OCI-LY1 (cell line): Measurements from ENCODE around the gene DHRS3.
A peak's percentile ranks its signal among the peaks of the same experiment; 100 is the strongest.

Experiments used
- H2AFZ ChIP-seq: fragments of 200-600 bp; sonication (generic), shearing (Covaris generic); 2 replicates; pipeline ENCODE4 v1.6.0; 2014; ENCODE audit warnings: antibody characterized with exemption, mild to moderate bottlenecking, low read length
- H3F3A ChIP-seq: fragments of 200-600 bp; sonication (generic), shearing (Covaris generic); 2 replicates; pipeline ENCODE4 v1.6.0; 2014; ENCODE audit warnings: mild to moderate bottlenecking, antibody characterized with exemption, low read length, moderate library complexity; ENCODE audit not compliant: insufficient read depth
- H3K27ac ChIP-seq: fragments of 200-600 bp; sonication (generic); 2 replicates; pipeline ENCODE4 v1.5.1; 2014; ENCODE audit warnings: low read length, mixed run types, mild to moderate bottlenecking, low read depth; ENCODE audit not compliant: poor library complexity, severe bottlenecking
- H3K27me3 ChIP-seq: fragments of 200-600 bp; sonication (generic); 2 replicates; pipeline ENCODE4 v1.6.0; 2014; ENCODE audit warnings: antibody characterized with exemption, mild to moderate bottlenecking, low read length, moderate library complexity; ENCODE audit not compliant: insufficient read depth
- H3K36me3 ChIP-seq: fragments of 200-600 bp; sonication (generic); 2 replicates; pipeline ENCODE4 v1.6.1; 2014; ENCODE audit warnings: mild to moderate bottlenecking, antibody characterized with exemption, low read length, moderate library complexity, mixed read lengths; ENCODE audit not compliant: insufficient read depth
- H3K4me1 ChIP-seq: fragments of 200-600 bp; sonication (generic); 2 replicates; pipeline ENCODE4 v1.5.1; 2014; ENCODE audit warnings: mild to moderate bottlenecking, low read length, moderate library complexity; ENCODE audit not compliant: insufficient read depth, severe bottlenecking
- H3K4me2 ChIP-seq: fragments of 200-600 bp; sonication (generic), shearing (Covaris generic); 2 replicates; pipeline ENCODE4 v1.6.1; 2014; ENCODE audit warnings: low read length
- H3K4me3 ChIP-seq: fragments of 200-600 bp; sonication (generic); 2 replicates; pipeline ENCODE4 v1.5.1; 2014; ENCODE audit warnings: low read length, low read depth, mild to moderate bottlenecking, mixed read lengths; ENCODE audit not compliant: poor library complexity, severe bottlenecking
- H3K79me2 ChIP-seq: fragments of 200-600 bp; shearing (Covaris generic); 2 replicates; pipeline ENCODE4 v1.6.1; 2016; ENCODE audit warnings: mixed run types, low read length, mixed read lengths; ENCODE audit not compliant: insufficient read depth
- H3K9ac ChIP-seq: fragments of 200-600 bp; sonication (generic), shearing (Covaris generic); 2 replicates; pipeline ENCODE4 v1.6.1; 2014; ENCODE audit warnings: mild to moderate bottlenecking, low read length, mixed read lengths
- H3K9me2 ChIP-seq: fragments of 200-600 bp; sonication (generic), shearing (Covaris generic); 2 replicates; pipeline ENCODE4 v1.6.1; 2014; ENCODE audit warnings: low read depth, mild to moderate bottlenecking, low read length, mixed read lengths
- H3K9me3 ChIP-seq: fragments of 200-600 bp; shearing (Covaris generic); 2 replicates; pipeline ENCODE4 v1.6.1; 2014; ENCODE audit warnings: low read length, mixed read lengths
- H4K20me1 ChIP-seq: fragments of 200-600 bp; sonication (generic), shearing (Covaris generic); 2 replicates; pipeline ENCODE4 v1.6.0; 2016; ENCODE audit warnings: mild to moderate bottlenecking, low read length; ENCODE audit not compliant: insufficient read depth
- EZH2 ChIP-seq: fragments of 200-600 bp; sonication (generic), shearing (Covaris generic); IDR thresholded peaks from 2 replicates; pipeline ENCODE4 v1.8.0; 2017; ENCODE audit warnings: borderline replicate concordance, mixed run types, mild to moderate bottlenecking, antibody characterized with exemption, low read length, moderate library complexity, mixed read lengths
- TF ChIP-seq, protein P1 (sequence below): fragments of 200-600 bp; sonication (generic), shearing (Covaris generic); IDR thresholded peaks from 2 replicates; pipeline ENCODE4 v1.5.1; 2017; ENCODE audit warnings: mild to moderate bottlenecking, antibody characterized with exemption, low read length, moderate library complexity, mixed read lengths

The DHRS3 gene

GRCh38 chr1:12601700-12602658 lies 16.0 kb downstream of the DHRS3 start:
- Histone ChIP-seq H3K9ac (no peak overlapping the region), H3K9me3 (no peaks in the 10 kb centered on the region), H3K4me1 (no peaks in the 10 kb centered on the region), H3F3A (no peaks in the 10 kb centered on the region), H3K4me3 (no peak overlapping the region), H3K4me2 (no peak overlapping the region), H4K20me1 (no peaks in the 10 kb centered on the region), H3K27me3 (0 out of 2 replicates have a peak, but pooled peaks cover 4% of the 10 kb centered on the region), H3K79me2 (no peaks in the 10 kb centered on the region), H2AFZ (no peak overlapping the region), H3K27ac (no peak overlapping the region), H3K36me3 (no peaks in the 10 kb centered on the region), H3K9me2 (no peaks in the 10 kb centered on the region)
- TF ChIP-seq EZH2, result no peak
- TF ChIP-seq, protein P1, sequence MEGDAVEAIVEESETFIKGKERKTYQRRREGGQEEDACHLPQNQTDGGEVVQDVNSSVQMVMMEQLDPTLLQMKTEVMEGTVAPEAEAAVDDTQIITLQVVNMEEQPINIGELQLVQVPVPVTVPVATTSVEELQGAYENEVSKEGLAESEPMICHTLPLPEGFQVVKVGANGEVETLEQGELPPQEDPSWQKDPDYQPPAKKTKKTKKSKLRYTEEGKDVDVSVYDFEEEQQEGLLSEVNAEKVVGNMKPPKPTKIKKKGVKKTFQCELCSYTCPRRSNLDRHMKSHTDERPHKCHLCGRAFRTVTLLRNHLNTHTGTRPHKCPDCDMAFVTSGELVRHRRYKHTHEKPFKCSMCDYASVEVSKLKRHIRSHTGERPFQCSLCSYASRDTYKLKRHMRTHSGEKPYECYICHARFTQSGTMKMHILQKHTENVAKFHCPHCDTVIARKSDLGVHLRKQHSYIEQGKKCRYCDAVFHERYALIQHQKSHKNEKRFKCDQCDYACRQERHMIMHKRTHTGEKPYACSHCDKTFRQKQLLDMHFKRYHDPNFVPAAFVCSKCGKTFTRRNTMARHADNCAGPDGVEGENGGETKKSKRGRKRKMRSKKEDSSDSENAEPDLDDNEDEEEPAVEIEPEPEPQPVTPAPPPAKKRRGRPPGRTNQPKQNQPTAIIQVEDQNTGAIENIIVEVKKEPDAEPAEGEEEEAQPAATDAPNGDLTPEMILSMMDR, result no peak

- Histone ChIP-seq H3K79me2 (no peaks in the 10 kb centered on the region), H3K4me3 (no peak overlapping the region), H3K9me2 (no peaks in the 10 kb centered on the region), H3K27ac (no peak overlapping the region), H3K4me1 (no peaks in the 10 kb centered on the region), H3K27me3 (0 out of 2 replicates have a peak, but pooled peaks cover 4% of the 10 kb centered on the region), H3K9ac (no peak overlapping the region), H2AFZ (no peak overlapping the region), H4K20me1 (no peaks in the 10 kb centered on the region), H3K9me3 (no peaks in the 10 kb centered on the region), H3F3A (no peaks in the 10 kb centered on the region), H3K4me2 (no peak overlapping the region), H3K36me3 (no peaks in the 10 kb centered on the region)
- no peak for TF ChIP-seq EZH2
- TF ChIP-seq, protein P1, result peak; percentile 65
These were observed 17.0 kb downstream of the DHRS3 start for GRCh38 chr1:12600880-12601633.

- H3K36me3 ChIP-seq, result no peaks in the 10 kb centered on the region
- TF ChIP-seq, protein P1, result no peak
- TF ChIP-seq EZH2, result no peak
- H3K4me1 ChIP-seq, result no peaks in the 10 kb centered on the region
- no peaks in the 10 kb centered on the region for H4K20me1 ChIP-seq
- H3K79me2 ChIP-seq, result no peaks in the 10 kb centered on the region
- no peaks in the 10 kb centered on the region for H3F3A ChIP-seq
- H3K9me2 ChIP-seq, result no peaks in the 10 kb centered on the region
- no peak overlapping the region for H3K9ac ChIP-seq
- no peak overlapping the region for H3K4me2 ChIP-seq
- 0 out of 2 replicates have a peak, but pooled peaks cover 4% of the 10 kb centered on the region for H3K27me3 ChIP-seq
- H3K27ac ChIP-seq, result no peak overlapping the region
- H3K9me3 ChIP-seq, result no peaks in the 10 kb centered on the region
- H2AFZ ChIP-seq, result no peak overlapping the region
- H3K4me3 ChIP-seq, result no peak overlapping the region
These were observed 17.7 kb downstream of the DHRS3 start for GRCh38 chr1:12600335-12600734.
